H1 (cell line): ENCODE measurements around the gene UBAC1. TPM values are rescaled to one million over a fixed set of nuclear protein-coding genes. Genes with fewer than 3 reads are reported as not detected.

Source experiments
- CTCF ChIA-PET: fragments of 300-600 bp; sonication (Branson Sonifier 250); formaldehyde crosslinking; loops from one replicate; lab custom pipeline; 2021; ENCODE audit not compliant: partially characterized antibody; lab: Charles Lee
- POLR2A ChIA-PET: fragments of 300-600 bp; sonication (Branson Sonifier 250); formaldehyde crosslinking; loops from one replicate; lab custom pipeline; 2021; ENCODE audit warnings: inconsistent platforms; ENCODE audit not compliant: partially characterized antibody; lab: Charles Lee
- DNase-seq, 2 experiments: peaks; one replicate each; pipeline versions ENCODE4 v3.0.0 to v3.0.0-alpha.2; 2010 to 2022; ENCODE audit warnings: low spot score in 2 of 2, low read depth in 1 of 2, mixed read lengths in 1 of 2
- FAIRE-seq: peaks from 2 replicates; lab custom pipeline; 2011; peaks lifted over from hg19 to GRCh38; lab: Jason Lieb, UNC
- H2AFZ ChIP-seq: 2 replicates; pipeline ENCODE4 v1.8.1; 2012; ENCODE audit warnings: low read length, inconsistent platforms
- H2AK5ac ChIP-seq: 2 replicates; pipeline ENCODE4 v1.6.1; 2013; ENCODE audit warnings: low read depth, low read length
- H2BK120ac ChIP-seq: replicated peaks from 2 replicates; pipeline ENCODE3; 2013; ENCODE audit warnings: low read depth, low read length, inconsistent platforms
- H2BK12ac ChIP-seq: 2 replicates; pipeline ENCODE4 v1.6.1; 2013; ENCODE audit warnings: low read depth, low read length
- H2BK15ac ChIP-seq: 2 replicates; pipeline ENCODE4 v1.6.1; 2013; ENCODE audit warnings: low read length
- H2BK20ac ChIP-seq: 2 replicates; pipeline ENCODE4 v1.6.1; 2013; ENCODE audit warnings: low read length
- H2BK5ac ChIP-seq: 2 replicates; pipeline ENCODE4 v1.6.1; 2013; ENCODE audit warnings: low read depth, low read length
- H3K14ac ChIP-seq: 2 replicates; pipeline ENCODE4 v1.6.1; 2013; ENCODE audit warnings: inconsistent platforms; ENCODE audit not compliant: insufficient read length
- H3K18ac ChIP-seq: 2 replicates; pipeline ENCODE4 v1.6.1; 2013; ENCODE audit warnings: low read length; ENCODE audit errors: extremely low read depth
- H3K23ac ChIP-seq: 2 replicates; pipeline ENCODE4 v1.6.1; 2013; ENCODE audit warnings: inconsistent platforms; ENCODE audit not compliant: insufficient read length
- H3K23me2 ChIP-seq: 2 replicates; pipeline ENCODE4 v1.6.1; 2013; ENCODE audit warnings: low read depth, low read length
- H3K27ac ChIP-seq: 2 replicates; pipeline ENCODE4 v1.6.1; 2011; ENCODE audit warnings: low read depth, low read length, inconsistent platforms
- H3K27me3 ChIP-seq, 4 experiments: replicated peaks in 1 of 4; 1 replicate in 1 of 4; 2 replicates in 3 of 4; pipeline versions ENCODE4 v1.6.1 to v1.8.1; 2011 to 2013; ENCODE audit warnings: low read length in 3 of 4, mild to moderate bottlenecking in 3 of 4, inconsistent platforms in 2 of 4, mixed read lengths in 2 of 4, moderate library complexity in 1 of 4; ENCODE audit not compliant: control insufficient read depth in 3 of 4, insufficient read depth in 3 of 4; ENCODE audit errors: extremely low read depth in 1 of 4
- H3K36me3 ChIP-seq, 4 experiments: 2 replicates each; pipeline versions ENCODE4 v1.6.1 to v1.8.1; 2011 to 2013; ENCODE audit warnings: mild to moderate bottlenecking in 4 of 4, low read length in 3 of 4, moderate library complexity in 2 of 4, control low read depth in 1 of 4, inconsistent platforms in 1 of 4; ENCODE audit not compliant: insufficient read depth in 4 of 4, control insufficient read depth in 2 of 4
- H3K4ac ChIP-seq: replicated peaks from 2 replicates; pipeline ENCODE3; 2013; ENCODE audit warnings: low read length, low read depth, mixed read lengths, inconsistent platforms; ENCODE audit not compliant: insufficient read length
- H3K4me1 ChIP-seq, 4 experiments: replicated peaks in 1 of 4; 1 replicate in 1 of 4; 2 replicates in 3 of 4; pipeline versions ENCODE4 v1.6.1 to v1.8.1; 2011 to 2013; ENCODE audit warnings: low read length in 3 of 4, inconsistent platforms in 2 of 4, mixed read lengths in 1 of 4; ENCODE audit not compliant: insufficient read depth in 4 of 4, control insufficient read depth in 3 of 4
- H3K4me2 ChIP-seq, 2 experiments: 2 replicates each; pipeline versions ENCODE4 v1.6.1 to v1.8.1; 2011 to 2013; ENCODE audit warnings: low read depth in 2 of 2, low read length in 2 of 2, control low read depth in 1 of 2, inconsistent platforms in 1 of 2, mild to moderate bottlenecking in 1 of 2; ENCODE audit not compliant: insufficient read depth in 1 of 2
- H3K4me3 ChIP-seq, 4 experiments: fragments of 200-600, 300-600 bp in 1 of 4; sonication (generic), shearing (Covaris generic), sonication (Bioruptor Twin) in 1 of 4; 2 replicates each; pipeline versions ENCODE4 v1.5.1 to v1.8.1; 2011 to 2016; ENCODE audit warnings: low read length in 4 of 4, low read depth in 3 of 4, control low read depth in 2 of 4, inconsistent platforms in 2 of 4, mild to moderate bottlenecking in 2 of 4, mixed read lengths in 1 of 4, moderate library complexity in 1 of 4; ENCODE audit not compliant: insufficient read depth in 2 of 4; ENCODE audit errors: extremely low read depth in 1 of 4
- H3K56ac ChIP-seq: replicated peaks from 2 replicates; pipeline ENCODE3; 2013; ENCODE audit warnings: low read depth, mild to moderate bottlenecking, mixed read lengths, low read length, inconsistent platforms; ENCODE audit not compliant: insufficient read length
- H3K79me1 ChIP-seq: 2 replicates; pipeline ENCODE4 v1.6.1; 2013; ENCODE audit warnings: low read depth, low read length, control low read depth
- H3K79me2 ChIP-seq, 2 experiments: 2 replicates each; pipeline versions ENCODE4 v1.6.1 to v1.8.1; 2012 to 2013; ENCODE audit warnings: low read length in 2 of 2, mild to moderate bottlenecking in 2 of 2, inconsistent platforms in 1 of 2; ENCODE audit not compliant: insufficient read depth in 2 of 2, control insufficient read depth in 1 of 2
- H3K9ac ChIP-seq, 4 experiments: replicated peaks in 1 of 4; 1 replicate in 1 of 4; 2 replicates in 3 of 4; pipeline versions ENCODE4 v1.6.1 to v1.8.1; 2011 to 2013; ENCODE audit warnings: low read depth in 3 of 4, low read length in 3 of 4, control low read depth in 2 of 4, mild to moderate bottlenecking in 2 of 4, moderate library complexity in 2 of 4, inconsistent platforms in 1 of 4; ENCODE audit errors: extremely low read depth in 1 of 4
- H3K9me3 ChIP-seq, 2 experiments: 2 replicates each; pipeline versions ENCODE4 v1.6.1 to v1.8.1; 2012 to 2013; ENCODE audit warnings: mild to moderate bottlenecking in 2 of 2, moderate library complexity in 2 of 2, control low read depth in 1 of 2, inconsistent platforms in 1 of 2, low read depth in 1 of 2, low read length in 1 of 2, mixed read lengths in 1 of 2; ENCODE audit not compliant: insufficient read depth in 2 of 2
- H4K20me1 ChIP-seq, 2 experiments: replicated peaks in 1 of 2; 2 replicates each; pipeline versions ENCODE3 to v1.8.1; 2011 to 2013; ENCODE audit warnings: inconsistent platforms in 2 of 2, low read length in 2 of 2, mild to moderate bottlenecking in 1 of 2; ENCODE audit not compliant: insufficient read depth in 2 of 2, control insufficient read depth in 1 of 2
- H4K5ac ChIP-seq: 2 replicates; pipeline ENCODE4 v1.6.1; 2013; ENCODE audit warnings: low read length, low read depth, mixed read lengths, inconsistent platforms; ENCODE audit not compliant: insufficient read length
- H4K8ac ChIP-seq: 2 replicates; pipeline ENCODE4 v1.8.0; 2013; ENCODE audit warnings: mild to moderate bottlenecking, moderate library complexity, low read length, inconsistent platforms; ENCODE audit not compliant: insufficient read depth; ENCODE audit errors: extremely low read depth
- H4K91ac ChIP-seq: replicated peaks from 2 replicates; pipeline ENCODE3; 2013; ENCODE audit warnings: low read length, mixed read lengths, inconsistent platforms; ENCODE audit not compliant: insufficient read length
- ASH2L ChIP-seq: fragments of 200-600, 300-600 bp; sonication (generic); IDR thresholded peaks from one replicate; pipeline ENCODE4 v1.7.1; 2017; ENCODE audit warnings: low read length
- FOSL1 ChIP-seq: IDR thresholded peaks from 2 replicates; pipeline ENCODE4 v1.6.1; 2011; ENCODE audit warnings: mild to moderate bottlenecking, low read depth, low read length, moderate library complexity; ENCODE audit not compliant: insufficient read depth
- GABPA ChIP-seq: IDR thresholded peaks from 2 replicates; pipeline ENCODE4 v1.6.1; 2011; ENCODE audit warnings: mild to moderate bottlenecking, low read length, moderate library complexity, borderline replicate concordance; ENCODE audit not compliant: insufficient read depth
- JUN ChIP-seq: IDR thresholded peaks from 2 replicates; pipeline ENCODE4 v1.6.1; 2011; ENCODE audit warnings: low read depth, mild to moderate bottlenecking, improper control_type of control experiment, low read length
- JUND ChIP-seq: IDR thresholded peaks from 2 replicates; pipeline ENCODE4 v1.6.1; 2011; ENCODE audit warnings: mild to moderate bottlenecking, improper control_type of control experiment, low read length
- RBBP5 ChIP-seq: IDR thresholded peaks from 2 replicates; pipeline ENCODE4 v1.7.1; 2012; ENCODE audit warnings: low read depth, mild to moderate bottlenecking, inconsistent platforms, low read length, moderate library complexity, borderline replicate concordance
- RFX5 ChIP-seq: IDR thresholded peaks from 2 replicates; pipeline ENCODE4 v1.6.1; 2011; ENCODE audit warnings: low read depth, low read length, improper control_type of control experiment, borderline replicate concordance
- RXRA ChIP-seq: IDR thresholded peaks from 2 replicates; pipeline ENCODE4 v1.6.1; 2011; ENCODE audit warnings: low read depth, mild to moderate bottlenecking, low read length, moderate library complexity; ENCODE audit not compliant: insufficient read depth
- WGBS, 2 experiments: shearing (Covaris generic) in 1 of 2; methylation state at CpG; one replicate each; pipeline versions ENCODE4 v1.1.6 to v1.1.7; 2013 to 2015; ENCODE audit warnings: low lambda C conversion rate in 2 of 2, mixed read lengths in 2 of 2, inconsistent platforms in 1 of 2, low coverage in 1 of 2, missing lambda C conversion rate in 1 of 2; ENCODE audit not compliant: insufficient replicate concordance in 2 of 2, insufficient coverage in 1 of 2, insufficient read length in 1 of 2; ENCODE audit errors: extremely low coverage in 1 of 2, missing lambda C conversion rate in 1 of 2; 5-methylcytosine and 5-hydroxymethylcytosine counted together
- polyA plus RNA-seq, 7 experiments: library from polyadenylated mRNA; depleted of rRNA in 3 of 7; stranded (reverse) in 5 of 7; unstranded in 2 of 7; fragments of >200 nt in 5 of 7; fragments of 200-250 nt in 2 of 7; gene quantifications; 1 replicate in 5 of 7; 2 replicates in 1 of 7; 4 replicates in 1 of 7; pipeline versions ENCODE4 v1.2.1 to v1.2.3, GENCODE V29; 2011 to 2013; ENCODE audit warnings: missing spikeins in 2 of 7, mixed read lengths in 2 of 7
- total RNA-seq: library from RNA; stranded (reverse); fragmentation: NEBNext Ultra II Directional; extraction: Animal tissue kit (Norgen Biotek cat#: 25700); gene quantifications from 2 replicates; pipeline ENCODE4 v1.2.1, GENCODE V29; 2021
- TF ChIP-seq, protein P1 (sequence below), 3 experiments: IDR thresholded peaks; 1 replicate in 2 of 3; 2 replicates in 1 of 3; pipeline versions ENCODE4 v1.5.1 to v1.6.1; 2011; ENCODE audit warnings: low read length in 3 of 3, mild to moderate bottlenecking in 3 of 3, inconsistent platforms in 2 of 3, low read depth in 1 of 3, moderate library complexity in 1 of 3; ENCODE audit not compliant: insufficient read depth in 1 of 3; ENCODE audit errors: control extremely low read depth in 1 of 3

UBAC1 gene
- total and polyA plus RNA-seq, 2 of the 8 experiments (the other 6 are each of a cell fraction or from before 2014, with no cell fraction given): 59.3 to 85.2 TPM

DNA sequence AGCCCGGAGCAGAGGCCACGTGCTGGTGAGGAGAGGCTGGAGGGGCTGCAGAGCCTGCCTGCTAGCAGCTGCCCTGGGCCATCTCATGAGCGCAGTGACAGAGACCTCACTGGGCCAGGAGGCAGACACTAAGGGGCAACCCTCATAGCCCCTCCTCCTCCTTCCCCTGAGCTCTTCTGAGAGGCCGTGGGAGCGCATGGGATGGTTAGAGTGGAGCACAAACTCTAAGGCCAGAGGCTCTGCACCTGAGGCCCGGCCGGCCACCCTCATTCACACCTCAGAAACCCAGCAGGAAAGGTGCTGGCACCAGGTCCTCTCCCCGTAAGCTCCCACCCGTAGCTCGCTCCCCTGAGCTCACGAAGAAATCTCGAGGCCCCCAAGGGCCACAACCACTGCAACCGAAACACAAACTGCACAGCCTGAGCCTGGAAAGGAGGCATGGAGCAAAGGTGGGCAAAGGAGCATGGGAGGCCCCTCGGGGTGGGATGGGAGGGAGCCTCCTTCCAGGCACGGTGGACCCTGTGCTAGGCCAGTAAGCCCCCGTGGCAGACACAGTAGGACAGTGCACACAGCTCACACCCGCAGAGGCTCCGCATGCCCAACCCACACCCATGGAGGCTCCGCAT, 71.5 kb downstream of the UBAC1 start:
- FAIRE-seq (no peak), DNase-seq (no peak)
- Histone ChIP-seq H2AFZ (no peak overlapping the region), H3K27ac (0 out of 2 replicates have a peak overlapping the region, but pooled peaks have one; percentile 7), H3K36me3 (no peaks in the 10 kb centered on the region), H3K27me3 (no peaks in the 10 kb centered on the region), H4K8ac (no peak overlapping the region), H2BK5ac (peak overlapping the region; percentile 71), H2BK120ac (no peak overlapping the region), H3K23me2 (no peaks in the 10 kb centered on the region), H3K9ac (no peak overlapping the region; a peak in 1 of 7 replicates), H3K14ac (no peak overlapping the region), H2BK12ac (0 out of 2 replicates have a peak overlapping the region, but pooled peaks have one; percentile 27), H2AK5ac (no peak overlapping the region), H4K20me1 (peaks cover 65 to 67% of the 10 kb centered on the region in 2 experiments), H4K5ac (no peak overlapping the region), H3K79me2 (peaks cover 69 to 100% of the 10 kb centered on the region in 2 experiments), H4K91ac (no peak overlapping the region), H3K18ac (no peak overlapping the region), H3K4me1 (peaks cover 3 to 60% (median 39%) of the 10 kb centered on the region in 4 experiments), H3K4me2 (no peak overlapping the region), H3K23ac (no peak overlapping the region), H2BK15ac (no peak overlapping the region), H3K4me3 (no peak overlapping the region), H2BK20ac (no peak overlapping the region)
- ChIA-PET POLR2A (interaction anchor here (1.2 to 1.5 kb wide), 2 partner anchors 9 to 11 kb away, joined by 4 to 7 read pairs; no protein-coding TSS in a partner anchor), CTCF (interaction anchor here (0.6 to 4.1 kb wide), 4 partner anchors 23 to 92 kb away, joined by 3 to 15 read pairs (median 4); no protein-coding TSS in a partner anchor)
- 87% methylated on average over 17 of the region's 19 CpGs; no CpG with 5 or more reads in 1 of the 2 experiments for WGBS, 2 experiments
- no peak for TF ChIP-seq RFX5
- no peak for TF ChIP-seq ASH2L
- no peak for TF ChIP-seq JUND
- no peak for TF ChIP-seq JUN
- TF ChIP-seq GABPA: no peak; the same call in 1 of the 2 replicates
- no peak for TF ChIP-seq RXRA
- TF ChIP-seq FOSL1: no peak
- TF ChIP-seq RBBP5: no peak
- TF ChIP-seq, protein P1, sequence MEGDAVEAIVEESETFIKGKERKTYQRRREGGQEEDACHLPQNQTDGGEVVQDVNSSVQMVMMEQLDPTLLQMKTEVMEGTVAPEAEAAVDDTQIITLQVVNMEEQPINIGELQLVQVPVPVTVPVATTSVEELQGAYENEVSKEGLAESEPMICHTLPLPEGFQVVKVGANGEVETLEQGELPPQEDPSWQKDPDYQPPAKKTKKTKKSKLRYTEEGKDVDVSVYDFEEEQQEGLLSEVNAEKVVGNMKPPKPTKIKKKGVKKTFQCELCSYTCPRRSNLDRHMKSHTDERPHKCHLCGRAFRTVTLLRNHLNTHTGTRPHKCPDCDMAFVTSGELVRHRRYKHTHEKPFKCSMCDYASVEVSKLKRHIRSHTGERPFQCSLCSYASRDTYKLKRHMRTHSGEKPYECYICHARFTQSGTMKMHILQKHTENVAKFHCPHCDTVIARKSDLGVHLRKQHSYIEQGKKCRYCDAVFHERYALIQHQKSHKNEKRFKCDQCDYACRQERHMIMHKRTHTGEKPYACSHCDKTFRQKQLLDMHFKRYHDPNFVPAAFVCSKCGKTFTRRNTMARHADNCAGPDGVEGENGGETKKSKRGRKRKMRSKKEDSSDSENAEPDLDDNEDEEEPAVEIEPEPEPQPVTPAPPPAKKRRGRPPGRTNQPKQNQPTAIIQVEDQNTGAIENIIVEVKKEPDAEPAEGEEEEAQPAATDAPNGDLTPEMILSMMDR (IDR thresholded peaks at IDR 0.05; ENCODE audit: control extremely low read depth in 1 of 3, insufficient read depth in 1 of 3, low read depth in 1 of 3, low read length in 3 of 3): no peak
- TF ChIP-seq, all 59 proteins: peak for 0
- H3K4ac ChIP-seq: no peak overlapping the region
- peaks cover 36% of the 10 kb centered on the region for H3K79me1 ChIP-seq
- H3K56ac ChIP-seq: no peak overlapping the region
- no peaks in the 10 kb centered on the region for H3K9me3 ChIP-seq
